SU-DHL-6 (cell line): Measurements from ENCODE around the gene CACNB4.
A peak's percentile ranks its signal among the peaks of the same experiment; 100 is the strongest.

Source experiments
- H2AFZ ChIP-seq: fragments of 200-600 bp; sonication (generic); 2 replicates; pipeline ENCODE4 v1.6.1; 2014; ENCODE audit warnings: low read depth, mild to moderate bottlenecking, moderate library complexity, mixed read lengths, antibody characterized with exemption, low read length; ENCODE audit not compliant: severe bottlenecking
- H3F3A ChIP-seq: fragments of 200-600 bp; shearing (Covaris generic); 2 replicates; pipeline ENCODE4 v1.6.0; 2016; ENCODE audit warnings: antibody characterized with exemption, mild to moderate bottlenecking; ENCODE audit not compliant: insufficient read depth
- H3K27ac ChIP-seq: fragments of 200-600 bp; sonication (generic); 2 replicates; pipeline ENCODE4 v1.5.1; 2016; ENCODE audit warnings: low read depth, mild to moderate bottlenecking, low read length, moderate library complexity, mixed read lengths
- H3K27me3 ChIP-seq: fragments of 200-600 bp; sonication (generic), shearing (Covaris generic); 2 replicates; pipeline ENCODE4 v1.6.0; 2014; ENCODE audit warnings: mild to moderate bottlenecking, low read length
- H3K36me3 ChIP-seq: fragments of 200-600 bp; sonication (generic); 2 replicates; pipeline ENCODE4 v1.6.1; 2014; ENCODE audit warnings: mild to moderate bottlenecking, low read length, mixed read lengths
- H3K4me2 ChIP-seq: fragments of 300-600, 200-600 bp; shearing (Covaris generic), sonication (generic); 2 replicates; pipeline ENCODE4 v1.6.0; 2014; ENCODE audit warnings: low read length, low read depth, mild to moderate bottlenecking; ENCODE audit not compliant: poor library complexity, severe bottlenecking
- H3K4me3 ChIP-seq: fragments of 200-600 bp; sonication (generic); 2 replicates; pipeline ENCODE4 v1.5.1; 2014; ENCODE audit warnings: antibody characterized with exemption, low read length, mild to moderate bottlenecking, mixed read lengths; ENCODE audit not compliant: insufficient read depth, poor library complexity, severe bottlenecking
- H3K79me2 ChIP-seq: fragments of 200-600 bp; sonication (generic); 2 replicates; pipeline ENCODE4 v1.6.1; 2014; ENCODE audit warnings: mild to moderate bottlenecking, low read length, moderate library complexity; ENCODE audit not compliant: insufficient read depth
- H3K9ac ChIP-seq: fragments of 200-600 bp; sonication (generic); 2 replicates; pipeline ENCODE4 v1.7.0; 2014; ENCODE audit warnings: mild to moderate bottlenecking, low read length
- H3K9me2 ChIP-seq: fragments of 200-600 bp; sonication (generic); replicated peaks from 2 replicates; pipeline ENCODE4 v1.6.1; 2014; ENCODE audit warnings: low read length; ENCODE audit not compliant: insufficient read depth
- H3K9me3 ChIP-seq: fragments of 200-600 bp; sonication (generic); 2 replicates; pipeline ENCODE4 v1.6.1; 2014; ENCODE audit warnings: low read length, mixed read lengths; ENCODE audit not compliant: insufficient read depth
- H4K20me1 ChIP-seq: fragments of 200-600 bp; sonication (generic); 2 replicates; pipeline ENCODE4 v1.6.1; 2014; ENCODE audit warnings: low read depth, mild to moderate bottlenecking, antibody characterized with exemption, low read length, moderate library complexity, mixed read lengths
- CTCF ChIP-seq: fragments of 200-600 bp; sonication (generic); IDR thresholded peaks from one replicate; pipeline ENCODE4 v1.5.1; 2017; ENCODE audit warnings: antibody characterized with exemption, mild to moderate bottlenecking, low read length, moderate library complexity; ENCODE audit not compliant: insufficient read depth, poor library complexity, severe bottlenecking
- EZH2phosphoT487 ChIP-seq: fragments of 200-600 bp; sonication (generic), shearing (Covaris generic); conservative IDR thresholded peaks from 2 replicates; pipeline ENCODE4 v1.6.1; 2018; ENCODE audit warnings: mild to moderate bottlenecking, antibody characterized with exemption, low read length, moderate library complexity, mixed read lengths

CACNB4 gene

DNA sequence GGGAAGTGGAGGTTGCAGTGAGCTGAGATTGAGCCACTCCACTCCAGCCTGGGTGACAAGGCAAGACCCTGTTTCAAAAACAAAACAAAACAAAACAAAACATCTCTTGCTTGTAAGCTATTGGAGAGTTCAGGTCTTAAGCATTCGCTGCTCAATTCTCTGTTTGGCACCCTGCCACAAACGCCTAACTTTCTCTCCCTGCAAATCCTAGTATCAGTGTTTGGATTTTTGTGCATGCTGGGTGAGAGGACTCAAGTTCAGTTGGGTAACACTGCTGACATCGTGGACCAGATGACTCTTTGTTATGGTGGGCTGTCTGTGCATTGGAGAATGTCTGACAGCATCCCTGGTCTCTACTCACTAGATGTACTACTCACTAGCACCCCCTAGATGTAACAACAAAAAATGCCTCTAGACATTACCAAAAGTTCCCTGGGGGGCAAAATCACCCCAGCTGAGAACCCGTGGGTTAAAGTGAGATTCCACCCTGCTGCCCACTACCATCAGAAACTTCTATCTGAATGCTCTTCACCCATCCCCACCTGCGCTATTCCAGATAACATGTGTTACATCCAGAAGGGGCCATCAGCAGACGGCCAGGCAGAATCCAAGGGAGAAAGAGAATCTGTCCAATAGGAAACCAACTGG, 50.9 kb downstream of the CACNB4 start:
- Histone ChIP-seq H3K4me2 (no peak overlapping the region), H3K27ac (no peak overlapping the region), H3F3A (no peaks in the 10 kb centered on the region), H3K9me3 (no peaks in the 10 kb centered on the region), H3K4me3 (no peak overlapping the region), H4K20me1 (no peaks in the 10 kb centered on the region), H3K79me2 (no peaks in the 10 kb centered on the region), H3K36me3 (no peaks in the 10 kb centered on the region), H3K27me3 (no peaks in the 10 kb centered on the region), H3K9me2 (no peaks in the 10 kb centered on the region), H2AFZ (no peak overlapping the region), H3K9ac (no peak overlapping the region)
- TF ChIP-seq EZH2phosphoT487 (no peak), CTCF (peak; percentile 51)

DNA sequence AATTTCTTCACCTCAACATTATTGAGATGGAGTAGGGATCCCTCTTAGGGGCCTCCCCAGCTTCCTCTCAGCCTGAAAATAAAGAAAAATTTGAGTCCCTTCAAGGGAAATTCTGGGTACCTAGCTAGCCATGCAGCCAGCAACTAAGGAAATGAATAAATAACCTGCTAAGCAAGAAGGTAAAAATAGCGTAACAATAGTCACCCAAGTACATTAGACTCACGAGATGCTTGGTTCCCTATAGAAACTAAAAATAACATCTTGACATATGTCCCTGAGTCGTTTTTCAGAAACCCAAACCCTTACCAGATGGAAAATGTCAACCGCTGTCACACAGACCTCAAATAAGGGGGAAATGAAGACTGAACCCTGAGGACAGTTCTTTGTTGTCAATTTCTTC, 51.9 kb downstream of the CACNB4 start:
- TF ChIP-seq EZH2phosphoT487 (no peak), CTCF (no peak)
- Histone ChIP-seq H3K4me2 (no peak overlapping the region), H3F3A (no peaks in the 10 kb centered on the region), H3K9me2 (no peaks in the 10 kb centered on the region), H3K9ac (no peak overlapping the region), H3K36me3 (no peaks in the 10 kb centered on the region), H2AFZ (no peak overlapping the region), H3K9me3 (no peaks in the 10 kb centered on the region), H3K27ac (no peak overlapping the region), H3K4me3 (no peak overlapping the region), H3K27me3 (no peaks in the 10 kb centered on the region), H4K20me1 (no peaks in the 10 kb centered on the region), H3K79me2 (no peaks in the 10 kb centered on the region)

GRCh38 chr2:152042636-152043615, 55.9 kb downstream of the CACNB4 start:
- no peaks in the 10 kb centered on the region for H4K20me1 ChIP-seq
- H2AFZ ChIP-seq = no peak overlapping the region
- no peaks in the 10 kb centered on the region for H3K36me3 ChIP-seq
- H3K4me2 ChIP-seq = no peak overlapping the region
- H3K9ac ChIP-seq = no peak overlapping the region
- no peak overlapping the region for H3K4me3 ChIP-seq
- no peaks in the 10 kb centered on the region for H3K9me3 ChIP-seq
- TF ChIP-seq EZH2phosphoT487 = no peak
- no peak for TF ChIP-seq CTCF
- H3K9me2 ChIP-seq = no peaks in the 10 kb centered on the region
- H3K27ac ChIP-seq = no peak overlapping the region
- H3K27me3 ChIP-seq = no peaks in the 10 kb centered on the region
- H3F3A ChIP-seq = no peaks in the 10 kb centered on the region
- no peaks in the 10 kb centered on the region for H3K79me2 ChIP-seq
